Activated T-cell treated with anti-CD3 and anti-CD28 coated beads for 24 hours (primary cell): ENCODE data around the gene KRT12.
"Not testable (repeated sequence)": the region's sequence is repeated elsewhere in the genome, so short reads cannot be mapped to it uniquely, and the experiment has no call there.

Source experiments
- DNase-seq: peaks from one replicate; pipeline ENCODE4 v3.0.0-alpha.2; 2020; ENCODE audit warnings: low read depth

The KRT12 gene

DNA sequence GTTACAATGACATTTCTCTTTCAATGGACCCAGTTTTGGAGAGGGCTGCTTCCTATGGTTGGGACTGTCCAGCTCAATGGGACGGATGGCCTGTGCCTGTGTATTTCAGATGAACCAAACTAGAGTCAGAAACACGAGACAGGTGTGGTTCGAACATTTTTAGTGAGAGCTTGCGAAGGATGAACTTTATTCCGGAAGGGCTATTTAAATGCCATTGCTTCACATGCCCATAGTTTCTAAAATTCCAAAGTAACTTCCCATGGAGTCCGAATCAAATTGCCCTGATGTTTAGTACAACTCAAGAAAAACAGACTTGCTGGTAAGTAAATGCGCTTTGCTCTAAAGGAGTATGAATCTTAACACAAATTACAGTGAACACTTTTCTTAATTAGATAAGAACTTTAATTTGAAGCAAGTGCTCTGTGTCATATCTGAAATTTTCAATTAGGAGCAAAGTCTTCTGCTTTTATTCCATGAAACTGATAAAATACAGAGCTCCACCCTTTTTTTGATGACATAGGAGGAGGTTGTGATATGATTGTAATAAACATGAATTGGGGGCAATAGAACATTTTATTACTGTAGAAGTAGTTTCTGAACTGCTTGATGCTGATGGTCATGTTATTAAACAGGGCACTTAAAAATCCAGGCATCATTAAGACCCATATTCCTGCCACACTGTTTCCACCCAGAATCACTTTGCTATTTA is 16.8 kb upstream of the KRT12 start:
- no peak for DNase-seq

DNA sequence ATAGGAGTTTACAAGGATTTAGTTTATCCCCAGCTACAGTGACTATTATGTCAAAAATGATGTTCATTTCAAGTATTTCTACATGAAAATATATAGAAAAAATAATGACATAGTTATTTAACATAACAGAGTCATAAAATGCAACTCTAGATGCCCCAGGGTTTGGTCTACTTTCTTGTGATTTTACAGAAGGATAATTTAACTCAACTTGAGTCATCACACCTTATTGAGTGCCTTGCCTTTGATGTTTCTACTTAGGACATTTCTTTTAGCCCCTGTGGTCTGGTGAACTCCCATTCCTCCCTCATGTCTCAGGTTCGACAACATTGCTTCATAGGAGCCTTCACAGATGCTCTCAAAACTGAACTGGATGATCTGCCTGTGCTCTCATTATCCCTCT is 16.0 kb upstream of the KRT12 start:
- DNase-seq: no peak

- no peak for DNase-seq
Measured at GRCh38 chr17:40879026-40879425, 12.0 kb upstream of the KRT12 start.

DNA sequence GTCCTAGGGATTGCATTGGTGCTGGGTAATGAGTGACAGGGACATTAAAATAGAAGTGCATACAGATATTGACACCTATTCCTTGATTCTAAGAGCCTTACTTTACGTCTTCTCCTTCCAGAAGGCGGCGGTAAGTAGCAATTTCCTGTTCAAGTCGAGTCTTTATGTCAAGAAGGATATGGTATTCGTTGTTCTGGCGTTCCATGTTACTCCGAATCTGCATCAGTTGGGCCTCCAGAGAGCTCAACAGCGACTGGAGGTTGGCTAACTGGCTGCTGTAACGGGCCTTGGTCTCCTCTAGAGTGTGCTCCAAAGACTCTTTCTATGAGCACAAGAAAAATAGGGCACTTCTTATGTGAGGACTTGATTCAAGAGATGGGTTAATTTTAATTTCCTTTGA is 11.0 kb upstream of the KRT12 start:
- no peak for DNase-seq

GRCh38 chr17:40873801-40874200 is 6.8 kb upstream of the KRT12 start:
- DNase-seq: no peak

DNA sequence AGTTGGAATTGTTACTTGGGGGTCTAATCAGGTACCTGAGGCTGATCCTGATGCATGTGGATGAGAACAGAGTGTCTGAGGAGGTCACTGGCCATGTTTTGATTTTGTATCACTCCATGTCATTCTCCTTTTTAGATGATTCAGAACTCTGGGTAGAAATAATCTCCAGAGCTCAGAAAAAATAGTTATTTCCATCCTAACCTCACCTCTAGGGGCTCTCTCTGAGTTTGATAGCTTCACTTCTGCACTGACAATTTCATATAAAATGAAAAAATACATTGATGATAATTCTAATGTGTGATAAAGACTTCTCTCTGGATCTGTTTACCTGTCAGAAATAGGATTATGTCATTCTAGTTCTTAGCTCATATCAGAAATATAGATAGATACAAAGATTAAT is 6.2 kb upstream of the KRT12 start:
- no peak for DNase-seq

GRCh38 chr17:40872416-40872815 is 5.4 kb upstream of the KRT12 start:
- no peak for DNase-seq

GRCh38 chr17:40871316-40871715 is 4.3 kb upstream of the KRT12 start:
- no peak for DNase-seq

DNA sequence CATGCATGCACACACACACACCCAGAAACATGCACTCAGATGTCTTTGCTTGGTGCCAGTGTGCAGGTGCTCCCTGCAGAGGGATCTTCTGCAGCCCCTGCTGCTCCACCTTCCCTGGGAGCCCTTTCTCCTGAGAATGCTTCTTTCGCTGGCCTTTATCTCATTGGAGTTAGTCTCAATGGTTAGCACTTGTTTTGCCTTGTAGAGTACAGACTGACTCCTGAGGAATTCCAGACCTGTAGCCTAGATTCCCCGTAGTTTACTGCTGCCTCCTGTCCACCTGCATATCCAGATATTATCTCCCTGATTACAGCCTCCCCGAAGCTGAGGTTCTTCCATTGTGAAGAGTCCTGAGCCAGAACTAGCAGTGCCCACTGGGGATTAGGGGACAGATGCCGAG is 3.1 kb upstream of the KRT12 start:
- DNase-seq: no peak

DNA sequence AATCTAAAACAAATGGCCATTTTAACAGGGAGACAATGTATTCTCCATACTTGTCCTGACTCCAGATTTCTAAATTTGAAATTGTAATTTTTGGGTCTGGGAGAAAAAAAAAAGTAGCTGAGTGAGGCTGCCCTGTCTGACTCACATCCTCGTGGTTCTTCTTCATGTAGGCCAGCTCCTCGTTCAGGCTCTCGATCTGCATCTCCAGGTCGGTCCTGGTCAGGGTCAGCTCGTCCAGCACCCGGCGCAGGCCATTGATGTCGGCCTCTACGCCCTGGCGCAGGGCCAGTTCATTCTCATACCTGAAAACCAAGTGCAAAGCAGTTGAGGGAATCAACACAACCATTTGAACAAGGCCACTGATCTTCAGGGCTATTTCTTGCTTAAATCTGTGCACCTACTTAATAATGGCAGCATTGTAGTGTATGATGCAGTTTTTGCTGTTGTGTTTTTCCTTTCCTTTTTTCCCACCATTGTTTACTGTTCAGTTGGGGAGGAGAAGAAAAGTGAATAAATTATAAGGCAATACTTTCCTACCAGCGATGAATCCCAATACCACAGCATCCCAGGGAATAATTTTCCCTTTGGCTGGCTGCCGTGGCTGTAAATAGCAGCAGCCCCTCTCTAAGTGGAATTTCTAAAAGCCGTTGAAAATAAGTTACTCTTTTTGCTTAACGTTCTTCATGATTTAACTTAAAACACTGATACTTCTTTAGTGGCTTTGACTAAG is 2.2 kb downstream of the KRT12 start:
- no peak for DNase-seq

DNA sequence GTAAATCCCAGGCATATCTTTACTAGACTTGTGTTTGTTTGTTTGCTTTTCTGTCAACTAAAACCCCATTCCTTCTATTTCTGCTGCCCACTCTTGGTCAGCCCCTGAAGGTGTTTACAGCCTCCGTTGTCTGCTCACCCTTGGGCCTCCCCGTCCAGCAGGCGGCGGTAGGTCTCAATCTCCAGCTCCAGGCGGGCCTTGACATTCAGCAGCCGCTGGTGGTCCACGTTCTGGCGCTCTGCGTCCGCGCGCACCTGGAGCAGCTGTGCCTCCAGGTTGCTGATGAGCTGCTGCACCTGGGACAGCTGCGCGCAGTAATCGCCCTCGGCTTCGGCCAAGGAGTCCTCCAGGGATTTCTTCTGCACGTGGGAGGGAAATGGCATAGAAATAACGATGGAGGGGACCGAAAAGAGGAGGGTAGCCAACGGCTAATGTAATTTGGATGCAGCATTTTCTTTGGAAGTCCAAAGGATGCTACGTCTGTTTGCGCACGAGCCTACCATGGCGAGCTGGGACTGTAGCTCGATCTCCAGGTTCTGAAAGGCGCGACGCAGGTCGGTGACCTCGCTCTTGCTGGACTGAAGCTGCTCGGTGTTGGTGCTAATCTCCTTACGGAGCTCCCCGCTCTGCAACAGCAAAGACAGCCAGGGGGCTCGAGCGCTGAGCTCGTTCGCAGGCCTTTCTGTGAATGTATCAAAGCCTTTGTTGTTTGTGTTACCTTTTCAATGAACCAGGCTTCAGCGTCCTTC is 3.9 kb downstream of the KRT12 start:
- no peak for DNase-seq

DNA sequence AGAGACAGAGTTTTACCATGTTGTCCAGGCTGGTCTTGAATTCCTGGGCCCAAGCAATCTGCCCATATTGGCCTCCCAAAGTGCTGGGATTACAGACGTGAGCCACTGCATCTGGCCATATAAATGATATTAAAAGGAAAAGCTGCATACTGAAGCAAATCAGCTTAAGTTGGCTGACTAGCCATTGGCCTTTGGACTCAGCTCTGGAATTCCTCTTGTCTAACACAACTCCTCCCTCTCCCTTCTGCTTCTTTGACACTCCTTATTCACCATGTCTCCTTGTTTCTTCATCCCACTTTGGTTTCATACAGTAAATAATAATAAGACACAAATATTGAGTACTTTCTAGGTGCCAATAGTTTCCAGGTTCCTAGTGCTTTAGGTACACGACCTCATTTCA is 7.5 kb downstream of the KRT12 start:
- no peak for DNase-seq

DNA sequence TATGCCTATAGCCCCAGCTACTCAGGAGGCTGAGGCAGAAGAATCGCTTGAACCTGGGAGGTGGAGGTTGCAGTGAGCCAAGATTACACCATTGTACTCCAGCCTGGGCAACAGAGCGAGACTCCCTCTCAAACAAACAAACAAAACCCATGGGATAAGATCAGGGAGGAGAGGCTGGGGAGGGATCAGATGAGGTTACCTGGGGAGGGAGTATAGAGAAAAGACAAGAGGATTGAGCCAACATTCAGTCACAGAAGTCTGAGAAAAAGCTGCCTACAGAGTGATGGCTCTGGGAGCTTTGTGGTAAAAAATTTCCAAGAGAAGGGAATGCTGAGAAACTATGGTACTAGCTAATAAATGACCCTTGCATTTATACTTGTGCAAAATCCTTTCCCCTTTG is 8.4 kb downstream of the KRT12 start:
- not testable (repeated sequence) for DNase-seq

GRCh38 chr17:40857535-40857934 is 9.5 kb downstream of the KRT12 start:
- no peak for DNase-seq

DNA sequence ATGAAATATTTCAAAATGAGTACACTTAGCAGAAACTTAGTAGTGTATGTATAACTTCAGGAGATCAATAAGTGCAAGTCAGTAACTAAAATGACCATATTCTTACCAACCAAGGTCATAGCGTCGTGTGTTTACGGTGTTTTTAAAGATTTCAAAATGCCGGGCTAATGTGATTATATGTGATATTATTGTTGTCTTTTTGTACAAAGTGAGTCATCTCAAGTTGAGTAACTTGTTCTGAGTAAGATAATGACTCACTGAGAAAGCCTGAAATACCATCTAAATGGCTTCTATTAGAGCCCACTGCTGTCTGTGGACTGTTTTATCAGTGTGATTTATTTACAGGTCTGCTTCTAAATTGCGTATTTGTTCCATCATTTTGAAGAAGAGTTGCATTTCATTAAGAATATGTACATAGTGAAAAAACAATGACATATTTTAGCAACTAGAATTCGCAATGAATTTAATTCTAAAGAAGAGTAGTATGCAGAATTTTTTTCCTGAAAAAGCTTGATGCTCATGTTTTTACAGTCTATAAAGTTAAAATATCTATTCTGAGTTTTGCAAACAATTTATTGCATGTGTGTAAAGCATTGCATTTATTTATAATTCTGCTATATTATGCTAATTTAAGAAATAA is 12.7 kb downstream of the KRT12 start:
- DNase-seq: no peak

GRCh38 chr17:40852364-40852763 is 14.7 kb downstream of the KRT12 start:
- no peak for DNase-seq

DNA sequence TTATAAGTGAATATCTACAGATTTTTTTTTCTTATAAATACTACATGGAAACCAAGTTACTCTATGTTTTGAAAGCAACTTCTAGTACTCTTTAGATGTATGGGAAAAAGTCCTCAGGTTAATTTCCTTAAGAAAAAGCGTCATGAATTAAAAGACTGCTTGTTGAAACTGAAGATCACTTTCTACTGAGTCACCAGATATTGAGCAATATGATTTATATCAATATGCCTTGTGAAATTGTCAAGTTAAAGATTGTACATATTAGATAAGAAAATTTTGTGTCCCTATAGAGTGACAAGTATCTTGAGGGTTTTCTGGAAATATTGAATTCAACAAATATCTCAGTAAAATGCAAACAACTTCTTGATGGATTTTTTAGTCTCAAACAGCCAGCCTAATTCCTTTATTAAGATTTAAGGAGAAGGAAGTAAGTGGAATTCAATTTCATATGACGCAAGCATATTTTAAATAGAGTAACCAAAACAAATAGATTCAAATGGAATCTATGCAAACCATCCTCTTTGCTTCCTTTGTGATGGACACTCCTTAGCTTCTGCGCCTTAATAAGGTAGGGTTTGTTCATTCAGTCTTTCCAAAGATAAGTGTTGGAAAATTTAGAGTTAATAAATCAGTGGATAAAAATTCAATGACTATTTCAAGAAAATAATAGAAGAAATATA is 16.6 kb downstream of the KRT12 start:
- DNase-seq: no peak

GRCh38 chr17:40849723-40850122 is 17.3 kb downstream of the KRT12 start:
- no peak for DNase-seq

DNA sequence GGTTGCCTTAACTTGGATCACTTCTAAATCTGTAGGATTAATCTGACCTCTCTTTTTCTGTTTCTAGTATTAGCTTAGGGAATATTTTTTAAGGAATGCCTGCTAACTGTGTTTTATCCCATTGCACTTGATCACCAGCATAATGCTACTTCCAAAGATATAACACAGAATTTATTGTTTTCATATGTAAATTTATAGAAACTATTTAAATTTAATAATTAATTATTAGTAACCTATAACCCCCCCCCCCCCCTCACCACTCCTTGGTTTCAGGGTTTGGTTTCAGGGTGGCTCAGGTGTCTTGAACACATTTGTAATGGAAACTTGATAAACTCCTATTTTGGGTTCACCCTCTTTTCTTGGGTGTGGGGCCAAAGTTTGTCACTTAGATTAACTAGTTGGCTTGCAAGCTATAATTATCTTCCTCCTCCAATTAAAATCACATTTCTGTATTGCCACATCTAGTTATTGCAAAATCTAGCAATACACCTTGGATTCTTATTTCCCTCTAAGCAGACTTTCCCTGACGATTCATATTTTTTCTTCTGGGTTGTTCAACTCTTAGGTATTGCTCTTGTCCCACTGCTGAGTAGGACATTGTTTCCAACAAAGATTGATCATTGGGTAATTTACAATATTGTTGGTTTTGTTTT is 18.3 kb downstream of the KRT12 start:
- no peak for DNase-seq

DNA sequence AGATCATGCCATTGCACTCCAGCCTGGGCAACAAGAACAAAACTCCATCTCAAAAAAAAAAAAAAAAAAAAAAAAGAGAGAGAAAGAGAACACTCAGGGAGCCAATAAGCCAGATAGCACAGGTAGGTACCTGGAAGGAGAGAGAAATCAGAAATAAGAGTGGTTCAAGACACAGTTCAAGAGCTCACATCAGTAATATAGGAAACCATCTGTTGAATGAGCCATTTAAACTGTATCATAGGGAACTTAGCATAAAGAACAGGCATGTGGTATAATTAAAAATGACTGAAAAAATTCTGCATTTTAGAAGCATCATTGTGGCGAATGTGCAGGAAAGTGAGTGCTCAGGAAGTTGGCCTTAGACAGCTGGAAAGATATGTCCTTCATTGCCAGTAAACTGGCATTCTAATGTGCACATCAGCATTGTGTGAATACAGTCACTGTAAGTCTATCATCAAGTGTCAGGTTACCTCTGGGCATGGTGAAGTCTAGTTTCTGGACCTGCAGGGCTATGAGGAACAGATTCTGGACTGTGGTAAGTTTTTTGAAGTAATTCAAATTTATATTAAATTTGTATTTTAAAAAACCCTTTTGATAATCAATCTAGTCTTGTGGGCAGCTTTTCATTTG is 20.4 kb downstream of the KRT12 start:
- no peak for DNase-seq

GRCh38 chr17:40844671-40845107 is 22.3 kb downstream of the KRT12 start:
- no peak for DNase-seq
